WTC11 (cell line): ENCODE measurements around the gene POMC.

Experiments used
- ATF3 ChIP-seq: sonication (generic); formaldehyde crosslinking; conservative IDR thresholded peaks from 2 replicates; pipeline ENCODE4 v1.8.1; 2022; ENCODE audit warnings: mild to moderate bottlenecking, missing genetic modification reagents
- CREB1 ChIP-seq: sonication (generic); formaldehyde crosslinking; IDR thresholded peaks from 2 replicates; pipeline ENCODE4 v1.8.0; 2023; ENCODE audit warnings: mild to moderate bottlenecking, missing genetic modification reagents
- CTCF ChIP-seq: fragments of 200-600 bp; IDR thresholded peaks from 2 replicates; pipeline ENCODE4 v1.8.0; 2022; ENCODE audit warnings: antibody characterized with exemption
- GABPB1 ChIP-seq: sonication (generic); formaldehyde crosslinking; IDR thresholded peaks from 2 replicates; pipeline ENCODE4 v1.8.1; 2023; ENCODE audit warnings: mild to moderate bottlenecking, missing genetic modification reagents
- GTF2I ChIP-seq: fragments of 250-450 bp; sonication (Bioruptor Pico); conservative IDR thresholded peaks from 2 replicates; pipeline ENCODE4 v1.4.0; 2021; ENCODE audit warnings: mild to moderate bottlenecking
- SP1 ChIP-seq: sonication (generic); formaldehyde crosslinking; conservative IDR thresholded peaks from 2 replicates; pipeline ENCODE4 v1.8.1; 2022; ENCODE audit warnings: missing genetic modification reagents
- TP53 ChIP-seq: sonication (generic); formaldehyde crosslinking; IDR thresholded peaks from 2 replicates; pipeline ENCODE4 v1.8.1; 2023; ENCODE audit warnings: mild to moderate bottlenecking, missing genetic modification reagents
- ZNF219 ChIP-seq: sonication (generic); formaldehyde crosslinking; IDR thresholded peaks from 2 replicates; pipeline ENCODE4 v1.8.0; 2023; ENCODE audit warnings: missing genetic modification reagents, mild to moderate bottlenecking, borderline replicate concordance
- ZNF232 ChIP-seq: sonication (generic); formaldehyde crosslinking; IDR thresholded peaks from 2 replicates; pipeline ENCODE4 v1.8.0; 2022; ENCODE audit warnings: mild to moderate bottlenecking, missing genetic modification reagents
- TF ChIP-seq, protein P1 (sequence below): sonication (generic); formaldehyde crosslinking; IDR thresholded peaks from 2 replicates; pipeline ENCODE4 v1.8.1; 2022; ENCODE audit warnings: low read depth, missing genetic modification reagents, borderline replicate concordance
- TF ChIP-seq, protein P2 (sequence below): sonication (generic); formaldehyde crosslinking; IDR thresholded peaks from 2 replicates; pipeline ENCODE4 v1.8.0; 2023; ENCODE audit warnings: missing genetic modification reagents, mild to moderate bottlenecking, borderline replicate concordance
- TF ChIP-seq, protein P3 (sequence below): sonication (generic); formaldehyde crosslinking; IDR thresholded peaks from 2 replicates; pipeline ENCODE4 v1.8.1; 2022; ENCODE audit warnings: missing genetic modification reagents, borderline replicate concordance
- TF ChIP-seq, protein P4 (sequence below): sonication (generic); formaldehyde crosslinking; conservative IDR thresholded peaks from 2 replicates; pipeline ENCODE4 v1.8.1; 2023; ENCODE audit warnings: mild to moderate bottlenecking, low read depth, missing genetic modification reagents, moderate library complexity

DNA sequence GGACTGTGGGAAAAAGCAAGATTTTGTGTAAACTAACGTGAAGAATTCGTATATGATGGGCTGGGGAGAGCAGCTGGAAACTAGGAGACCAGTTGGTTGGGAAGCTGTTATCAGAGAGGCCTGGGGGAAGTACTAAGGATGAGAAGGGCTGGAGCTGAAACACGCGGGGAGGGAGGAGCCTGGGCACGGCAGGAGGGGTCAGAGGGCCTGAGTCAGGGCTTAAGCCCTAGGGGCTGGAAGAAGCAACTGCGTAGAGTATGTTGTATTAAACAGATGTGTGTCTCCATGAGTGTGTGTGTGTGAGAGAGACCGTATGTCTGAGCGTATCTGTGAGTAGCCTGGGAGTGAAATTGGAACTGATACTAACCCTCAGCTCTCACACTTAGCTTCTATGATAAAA, 8.4 kb downstream of the POMC start:
- TF ChIP-seq GTF2I (CRISPR knock-in tag) (no peak), CTCF (no peak), ZNF232 (no peak), ATF3 (CRISPR knock-in tag) (no peak), ZNF219 (CRISPR knock-in tag) (no peak), TP53 (CRISPR knock-in tag) (no peak), SP1 (CRISPR knock-in tag) (no peak), CREB1 (CRISPR knock-in tag) (no peak), GABPB1 (CRISPR knock-in tag) (no peak)
- TF ChIP-seq, protein P1, sequence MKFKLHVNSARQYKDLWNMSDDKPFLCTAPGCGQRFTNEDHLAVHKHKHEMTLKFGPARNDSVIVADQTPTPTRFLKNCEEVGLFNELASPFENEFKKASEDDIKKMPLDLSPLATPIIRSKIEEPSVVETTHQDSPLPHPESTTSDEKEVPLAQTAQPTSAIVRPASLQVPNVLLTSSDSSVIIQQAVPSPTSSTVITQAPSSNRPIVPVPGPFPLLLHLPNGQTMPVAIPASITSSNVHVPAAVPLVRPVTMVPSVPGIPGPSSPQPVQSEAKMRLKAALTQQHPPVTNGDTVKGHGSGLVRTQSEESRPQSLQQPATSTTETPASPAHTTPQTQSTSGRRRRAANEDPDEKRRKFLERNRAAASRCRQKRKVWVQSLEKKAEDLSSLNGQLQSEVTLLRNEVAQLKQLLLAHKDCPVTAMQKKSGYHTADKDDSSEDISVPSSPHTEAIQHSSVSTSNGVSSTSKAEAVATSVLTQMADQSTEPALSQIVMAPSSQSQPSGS, result no peak
- TF ChIP-seq, protein P2, sequence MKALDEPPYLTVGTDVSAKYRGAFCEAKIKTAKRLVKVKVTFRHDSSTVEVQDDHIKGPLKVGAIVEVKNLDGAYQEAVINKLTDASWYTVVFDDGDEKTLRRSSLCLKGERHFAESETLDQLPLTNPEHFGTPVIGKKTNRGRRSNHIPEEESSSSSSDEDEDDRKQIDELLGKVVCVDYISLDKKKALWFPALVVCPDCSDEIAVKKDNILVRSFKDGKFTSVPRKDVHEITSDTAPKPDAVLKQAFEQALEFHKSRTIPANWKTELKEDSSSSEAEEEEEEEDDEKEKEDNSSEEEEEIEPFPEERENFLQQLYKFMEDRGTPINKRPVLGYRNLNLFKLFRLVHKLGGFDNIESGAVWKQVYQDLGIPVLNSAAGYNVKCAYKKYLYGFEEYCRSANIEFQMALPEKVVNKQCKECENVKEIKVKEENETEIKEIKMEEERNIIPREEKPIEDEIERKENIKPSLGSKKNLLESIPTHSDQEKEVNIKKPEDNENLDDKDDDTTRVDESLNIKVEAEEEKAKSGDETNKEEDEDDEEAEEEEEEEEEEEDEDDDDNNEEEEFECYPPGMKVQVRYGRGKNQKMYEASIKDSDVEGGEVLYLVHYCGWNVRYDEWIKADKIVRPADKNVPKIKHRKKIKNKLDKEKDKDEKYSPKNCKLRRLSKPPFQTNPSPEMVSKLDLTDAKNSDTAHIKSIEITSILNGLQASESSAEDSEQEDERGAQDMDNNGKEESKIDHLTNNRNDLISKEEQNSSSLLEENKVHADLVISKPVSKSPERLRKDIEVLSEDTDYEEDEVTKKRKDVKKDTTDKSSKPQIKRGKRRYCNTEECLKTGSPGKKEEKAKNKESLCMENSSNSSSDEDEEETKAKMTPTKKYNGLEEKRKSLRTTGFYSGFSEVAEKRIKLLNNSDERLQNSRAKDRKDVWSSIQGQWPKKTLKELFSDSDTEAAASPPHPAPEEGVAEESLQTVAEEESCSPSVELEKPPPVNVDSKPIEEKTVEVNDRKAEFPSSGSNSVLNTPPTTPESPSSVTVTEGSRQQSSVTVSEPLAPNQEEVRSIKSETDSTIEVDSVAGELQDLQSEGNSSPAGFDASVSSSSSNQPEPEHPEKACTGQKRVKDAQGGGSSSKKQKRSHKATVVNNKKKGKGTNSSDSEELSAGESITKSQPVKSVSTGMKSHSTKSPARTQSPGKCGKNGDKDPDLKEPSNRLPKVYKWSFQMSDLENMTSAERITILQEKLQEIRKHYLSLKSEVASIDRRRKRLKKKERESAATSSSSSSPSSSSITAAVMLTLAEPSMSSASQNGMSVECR (CRISPR knock-in tag), result no peak
- TF ChIP-seq, protein P3, sequence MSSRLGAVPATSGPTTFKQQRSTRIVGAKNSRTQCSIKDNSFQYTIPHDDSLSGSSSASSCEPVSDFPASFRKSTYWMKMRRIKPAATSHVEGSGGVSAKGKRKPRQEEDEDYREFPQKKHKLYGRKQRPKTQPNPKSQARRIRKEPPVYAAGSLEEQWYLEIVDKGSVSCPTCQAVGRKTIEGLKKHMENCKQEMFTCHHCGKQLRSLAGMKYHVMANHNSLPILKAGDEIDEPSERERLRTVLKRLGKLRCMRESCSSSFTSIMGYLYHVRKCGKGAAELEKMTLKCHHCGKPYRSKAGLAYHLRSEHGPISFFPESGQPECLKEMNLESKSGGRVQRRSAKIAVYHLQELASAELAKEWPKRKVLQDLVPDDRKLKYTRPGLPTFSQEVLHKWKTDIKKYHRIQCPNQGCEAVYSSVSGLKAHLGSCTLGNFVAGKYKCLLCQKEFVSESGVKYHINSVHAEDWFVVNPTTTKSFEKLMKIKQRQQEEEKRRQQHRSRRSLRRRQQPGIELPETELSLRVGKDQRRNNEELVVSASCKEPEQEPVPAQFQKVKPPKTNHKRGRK (CRISPR knock-in tag), result no peak
- TF ChIP-seq, protein P4, sequence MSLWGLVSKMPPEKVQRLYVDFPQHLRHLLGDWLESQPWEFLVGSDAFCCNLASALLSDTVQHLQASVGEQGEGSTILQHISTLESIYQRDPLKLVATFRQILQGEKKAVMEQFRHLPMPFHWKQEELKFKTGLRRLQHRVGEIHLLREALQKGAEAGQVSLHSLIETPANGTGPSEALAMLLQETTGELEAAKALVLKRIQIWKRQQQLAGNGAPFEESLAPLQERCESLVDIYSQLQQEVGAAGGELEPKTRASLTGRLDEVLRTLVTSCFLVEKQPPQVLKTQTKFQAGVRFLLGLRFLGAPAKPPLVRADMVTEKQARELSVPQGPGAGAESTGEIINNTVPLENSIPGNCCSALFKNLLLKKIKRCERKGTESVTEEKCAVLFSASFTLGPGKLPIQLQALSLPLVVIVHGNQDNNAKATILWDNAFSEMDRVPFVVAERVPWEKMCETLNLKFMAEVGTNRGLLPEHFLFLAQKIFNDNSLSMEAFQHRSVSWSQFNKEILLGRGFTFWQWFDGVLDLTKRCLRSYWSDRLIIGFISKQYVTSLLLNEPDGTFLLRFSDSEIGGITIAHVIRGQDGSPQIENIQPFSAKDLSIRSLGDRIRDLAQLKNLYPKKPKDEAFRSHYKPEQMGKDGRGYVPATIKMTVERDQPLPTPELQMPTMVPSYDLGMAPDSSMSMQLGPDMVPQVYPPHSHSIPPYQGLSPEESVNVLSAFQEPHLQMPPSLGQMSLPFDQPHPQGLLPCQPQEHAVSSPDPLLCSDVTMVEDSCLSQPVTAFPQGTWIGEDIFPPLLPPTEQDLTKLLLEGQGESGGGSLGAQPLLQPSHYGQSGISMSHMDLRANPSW, result no peak
